Inflammatory macrophage treated with lipopolysaccharide for 4 hours (primary cell): ENCODE data around the gene HCN3.
A peak's percentile ranks its signal among the peaks of the same experiment; 100 is the strongest.
"Not testable (repeated sequence)": the region's sequence is repeated elsewhere in the genome, so short reads cannot be mapped to it uniquely, and the experiment has no call there.

Experiments
- DNase-seq: peaks from one replicate; pipeline ENCODE4 v3.0.0-alpha.2; 2020

The HCN3 gene

GRCh38 chr1:155277070-155277901 is at the start of gene HCN3:
TSS of gene HCN3 (plus strand) at chr1:155277463. CDS start at chr1:155277591, 128 bp downstream.
- peak; percentile 97 for DNase-seq

DNA sequence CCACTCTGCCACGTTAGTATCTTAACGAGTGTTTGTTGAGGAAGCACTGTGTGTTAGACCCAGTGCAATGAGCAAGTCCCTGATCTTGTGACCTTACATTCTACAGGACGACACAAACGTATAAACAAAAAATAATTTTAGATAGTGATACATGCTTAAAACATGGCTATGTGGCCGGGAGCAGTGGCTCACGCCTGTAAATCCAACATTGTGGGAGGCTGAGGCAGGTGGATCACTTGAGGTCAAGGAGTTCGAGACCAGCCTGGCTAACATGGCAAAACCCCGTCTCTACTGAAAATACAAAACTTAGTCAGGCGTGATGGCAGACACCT is 49.2 kb upstream of the HCN3 start:
- DNase-seq, result no peak

DNA sequence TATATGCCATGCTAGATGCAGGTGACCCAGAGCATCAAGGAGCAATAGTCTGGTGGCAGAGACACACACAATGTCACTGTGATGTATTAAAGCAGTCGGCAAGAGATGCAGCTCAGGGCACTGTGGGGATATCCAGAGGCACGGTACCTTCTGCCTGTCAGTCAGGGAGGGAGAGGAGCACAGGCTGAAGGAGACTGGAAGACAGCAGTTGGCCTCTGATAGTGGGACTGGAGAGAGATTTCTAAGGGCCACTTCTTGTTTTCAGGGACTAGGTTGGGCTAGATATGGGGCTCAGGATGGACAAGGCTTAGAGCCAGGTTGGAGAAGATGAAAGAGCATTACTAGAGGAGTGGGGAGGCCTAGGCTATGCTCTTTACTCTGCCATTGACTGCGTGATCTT is 46.0 kb upstream of the HCN3 start:
- not testable (repeated sequence) for DNase-seq

DNA sequence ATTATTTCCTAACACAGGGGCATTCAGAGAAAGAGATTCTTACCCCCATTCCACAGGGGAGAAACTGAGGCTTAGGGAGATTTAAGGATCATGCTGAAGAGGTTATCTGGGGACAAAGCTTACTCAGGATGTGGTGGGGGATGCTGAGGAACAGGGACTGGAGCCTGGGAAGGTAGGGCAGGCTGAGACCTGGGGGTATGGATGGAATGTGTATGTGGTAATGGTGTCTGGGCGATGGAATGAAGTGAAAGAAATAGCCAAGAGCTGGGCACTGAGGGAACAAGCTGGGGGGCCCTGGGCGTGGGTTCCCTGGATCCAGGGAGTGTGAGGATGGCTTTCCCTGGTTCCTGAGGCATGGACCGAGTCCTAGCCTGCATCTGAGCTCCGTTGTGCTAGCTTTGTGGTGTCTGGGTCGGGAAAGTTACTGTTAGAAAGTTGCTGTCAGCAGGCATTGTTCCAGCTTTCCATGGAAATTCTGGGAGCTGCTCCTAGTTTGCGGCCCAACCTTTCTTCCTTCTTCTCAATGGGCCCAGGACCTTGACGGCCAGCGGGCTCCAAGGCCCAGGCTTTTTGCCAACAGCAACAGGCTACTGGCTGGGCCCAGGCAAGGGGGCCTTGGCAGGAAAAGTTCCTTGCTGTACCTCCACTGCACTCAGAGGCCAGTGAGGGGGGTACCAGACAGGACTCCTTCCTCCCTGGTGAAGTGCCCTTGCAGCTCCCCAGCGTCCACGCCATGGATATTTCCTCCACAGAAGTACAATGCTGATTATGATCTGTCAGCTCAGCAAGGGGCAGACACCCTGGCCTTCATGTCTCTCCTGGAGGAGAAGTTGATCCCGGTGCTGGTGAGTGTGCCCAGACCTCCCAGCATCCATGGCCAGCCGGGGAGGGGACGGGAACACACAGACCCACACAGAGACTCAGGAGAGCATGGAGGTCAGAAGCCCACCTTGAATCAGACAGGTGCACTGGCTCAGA is 45.0 kb upstream of the HCN3 start:
- not testable (repeated sequence) for DNase-seq

- not testable (repeated sequence) for DNase-seq
Observed at GRCh38 chr1:155233502-155233901, 43.8 kb upstream of the HCN3 start.

DNA sequence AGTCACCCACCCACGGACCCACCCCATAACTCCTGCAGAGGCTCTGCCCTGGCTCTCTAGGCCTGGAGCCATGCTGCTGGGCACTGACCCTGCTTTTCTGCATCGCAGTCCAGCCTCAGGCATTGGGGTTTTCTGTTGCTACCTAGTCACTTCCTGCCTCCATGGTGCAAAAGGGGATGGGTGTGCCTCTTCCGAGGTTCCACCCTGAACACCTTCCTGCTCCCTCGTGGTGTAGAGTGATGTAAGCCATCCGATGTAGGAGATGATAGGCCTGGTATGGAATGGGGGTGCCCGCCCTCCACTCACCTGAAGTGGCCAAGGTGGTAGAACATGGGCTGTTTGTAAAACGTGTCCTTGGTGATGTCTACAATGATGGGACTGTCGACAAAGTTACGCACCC is 41.9 kb upstream of the HCN3 start:
- not testable (repeated sequence) for DNase-seq

GRCh38 chr1:155236451-155236850 is 40.8 kb upstream of the HCN3 start:
- DNase-seq, result peak; percentile 55

GRCh38 chr1:155241069-155241679 is 36.1 kb upstream of the HCN3 start:
- peak; percentile 89 for DNase-seq

GRCh38 chr1:155241841-155242264 is 35.4 kb upstream of the HCN3 start:
- DNase-seq, result peak; percentile 92

DNA sequence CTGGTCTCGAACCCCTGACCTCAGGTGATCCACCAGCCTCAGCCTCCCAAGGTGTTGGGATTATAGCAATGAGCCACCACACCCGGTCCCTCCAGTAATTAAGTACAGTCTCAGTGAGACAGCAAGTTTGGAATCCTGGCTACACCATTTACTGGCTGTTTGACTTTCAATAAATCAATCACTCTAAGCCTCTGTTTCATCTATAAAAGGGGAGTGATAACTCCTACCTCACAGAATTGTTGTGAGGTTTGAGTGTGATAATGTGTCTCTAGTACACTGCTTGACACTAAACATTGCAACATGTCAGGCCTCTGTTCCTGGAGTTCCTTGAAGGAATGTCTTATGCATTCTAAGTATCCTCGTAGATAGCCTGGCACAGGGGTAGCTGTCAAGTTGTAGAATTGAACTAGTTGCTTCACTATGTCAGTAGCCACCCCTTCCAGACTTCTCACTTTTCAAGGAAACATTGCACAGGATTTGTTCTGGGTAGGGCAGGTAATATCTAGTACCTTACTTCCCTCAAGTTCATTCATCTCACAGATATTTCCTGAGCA is 34.4 kb upstream of the HCN3 start:
- no peak for DNase-seq

DNA sequence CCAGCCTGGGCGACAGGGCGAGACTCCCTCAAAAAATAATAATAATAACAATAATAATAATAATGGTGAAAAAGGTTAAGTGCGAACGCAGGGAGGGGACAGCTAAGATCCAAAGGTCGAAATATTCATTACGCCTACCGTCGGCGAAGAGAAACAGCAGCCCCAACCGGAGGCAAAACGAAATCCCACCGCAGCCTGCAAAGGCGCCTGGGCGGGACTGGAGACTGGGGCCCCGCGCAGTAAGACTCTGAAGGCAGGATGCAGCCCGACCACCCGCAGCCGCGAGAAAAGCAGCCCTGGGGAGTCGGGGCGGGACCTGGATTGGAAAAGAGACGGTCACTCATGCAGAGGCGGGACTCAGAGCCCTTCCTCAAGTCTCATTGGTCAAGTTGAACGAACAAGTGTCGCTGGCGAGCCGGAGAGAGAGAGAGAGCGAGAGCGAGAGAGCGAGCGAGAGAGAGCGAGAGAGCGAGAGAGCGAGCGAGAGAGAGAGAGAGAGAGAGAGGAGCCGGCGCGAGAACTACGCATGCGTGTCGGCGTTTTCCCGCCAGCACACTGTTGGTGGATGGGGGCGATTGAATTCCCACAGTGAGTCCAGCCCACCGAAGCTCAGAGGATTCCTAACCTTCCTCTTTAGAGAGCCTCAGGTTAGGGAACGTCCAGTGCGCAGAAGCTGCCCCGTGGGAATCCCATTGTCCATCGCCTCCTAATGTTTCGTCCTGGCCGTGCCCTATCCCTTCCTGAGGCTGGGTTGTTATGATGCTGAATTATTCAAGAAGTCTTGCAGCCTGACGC is 32.7 kb upstream of the HCN3 start:
- DNase-seq, result peak; percentile 98

GRCh38 chr1:155245163-155245524 is 32.1 kb upstream of the HCN3 start:
- no peak for DNase-seq

DNA sequence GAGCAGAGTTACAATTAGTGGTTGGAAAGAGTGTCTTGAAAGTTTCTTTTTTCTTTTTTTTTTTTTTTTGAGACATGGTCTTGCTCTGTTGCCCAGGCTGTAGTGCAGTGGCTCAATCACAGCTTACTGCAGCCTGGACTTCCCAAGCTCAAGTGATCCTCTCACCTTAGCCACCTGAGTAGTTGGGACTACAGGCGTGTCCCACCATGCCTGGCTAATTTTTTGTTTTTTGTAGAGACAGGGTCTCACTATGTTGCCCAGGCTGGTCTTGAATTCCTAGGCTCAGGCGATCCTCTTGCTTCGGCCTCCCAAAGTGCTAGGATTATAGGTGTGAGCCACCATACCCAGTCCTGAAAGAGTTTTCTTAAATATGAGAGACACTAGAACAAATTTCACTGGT is 30.5 kb upstream of the HCN3 start:
- DNase-seq, result not testable (repeated sequence)

- no peak for DNase-seq
Observed at GRCh38 chr1:155247667-155248553, 29.4 kb upstream of the HCN3 start.

GRCh38 chr1:155250246-155250632 is 27.0 kb upstream of the HCN3 start:
- DNase-seq, result no peak

GRCh38 chr1:155250633-155251449 is 26.4 kb upstream of the HCN3 start:
- DNase-seq, result peak; percentile 91

DNA sequence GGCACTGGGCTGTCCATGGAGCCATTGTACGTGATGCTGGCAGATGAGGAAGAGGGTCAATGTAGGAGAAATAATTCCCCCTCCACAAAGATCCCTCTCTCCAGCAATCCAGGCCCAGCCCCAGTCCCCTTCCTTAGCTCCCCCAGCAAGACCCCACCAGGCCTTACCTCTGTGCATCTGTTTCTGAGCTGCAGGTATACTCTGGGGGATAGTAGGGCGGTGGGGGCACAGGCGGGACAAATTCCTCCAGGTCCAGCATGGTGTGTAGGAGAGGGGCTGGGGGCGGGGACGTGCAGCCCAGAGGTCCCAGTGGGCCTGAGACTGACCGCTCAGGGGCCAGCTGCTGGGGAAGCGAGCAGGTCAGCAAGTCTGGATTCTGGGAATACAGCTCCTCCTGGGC is 25.7 kb upstream of the HCN3 start:
- DNase-seq, result no peak

GRCh38 chr1:155253208-155253607 is 24.1 kb upstream of the HCN3 start:
- DNase-seq, result no peak

DNA sequence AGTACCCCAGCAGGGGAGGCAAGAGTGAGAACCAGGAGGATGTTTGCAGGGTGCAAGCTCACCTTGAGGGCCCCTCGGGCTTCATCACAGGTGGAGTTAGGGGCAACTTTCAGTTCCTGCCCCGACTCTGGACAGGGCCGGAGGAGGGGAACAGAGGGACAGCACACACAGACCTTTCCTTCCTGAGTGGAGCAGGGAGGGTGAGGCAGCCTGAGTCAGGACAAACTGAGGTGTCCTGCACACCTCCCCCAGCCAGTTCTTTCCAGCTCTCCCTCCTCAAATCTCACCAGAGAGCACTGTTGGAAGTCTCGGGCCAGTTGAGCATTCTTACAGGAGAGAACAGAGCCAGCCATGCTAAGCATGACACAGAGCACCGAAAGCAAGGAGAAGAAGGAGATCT is 23.5 kb upstream of the HCN3 start:
- DNase-seq, result no peak

DNA sequence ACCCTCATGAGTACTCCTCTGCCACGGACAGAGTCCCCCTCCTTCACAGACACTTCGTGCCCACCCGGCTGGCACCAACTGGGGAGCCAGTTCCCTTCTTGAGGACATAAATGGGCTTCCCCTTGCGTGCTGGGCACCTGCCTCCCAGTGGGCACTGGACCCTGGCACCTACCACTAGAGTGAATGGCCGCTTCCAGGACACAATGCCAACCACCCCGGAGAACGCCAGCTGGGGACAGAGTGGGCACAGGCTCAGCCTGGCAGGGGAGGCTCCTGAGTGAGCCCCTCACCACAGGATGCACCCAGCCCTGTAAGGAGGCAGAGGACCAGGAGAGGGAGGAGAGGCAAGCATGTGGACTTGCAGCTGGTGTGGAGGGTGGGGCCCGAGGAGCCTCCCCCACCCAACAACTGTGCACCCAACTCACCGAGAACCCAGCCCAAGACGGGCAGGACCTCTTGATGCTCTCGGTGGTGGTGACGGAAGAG is 23.0 kb upstream of the HCN3 start:
- DNase-seq, result no peak
